ENCODE data around the gene RAI1.

DNA sequence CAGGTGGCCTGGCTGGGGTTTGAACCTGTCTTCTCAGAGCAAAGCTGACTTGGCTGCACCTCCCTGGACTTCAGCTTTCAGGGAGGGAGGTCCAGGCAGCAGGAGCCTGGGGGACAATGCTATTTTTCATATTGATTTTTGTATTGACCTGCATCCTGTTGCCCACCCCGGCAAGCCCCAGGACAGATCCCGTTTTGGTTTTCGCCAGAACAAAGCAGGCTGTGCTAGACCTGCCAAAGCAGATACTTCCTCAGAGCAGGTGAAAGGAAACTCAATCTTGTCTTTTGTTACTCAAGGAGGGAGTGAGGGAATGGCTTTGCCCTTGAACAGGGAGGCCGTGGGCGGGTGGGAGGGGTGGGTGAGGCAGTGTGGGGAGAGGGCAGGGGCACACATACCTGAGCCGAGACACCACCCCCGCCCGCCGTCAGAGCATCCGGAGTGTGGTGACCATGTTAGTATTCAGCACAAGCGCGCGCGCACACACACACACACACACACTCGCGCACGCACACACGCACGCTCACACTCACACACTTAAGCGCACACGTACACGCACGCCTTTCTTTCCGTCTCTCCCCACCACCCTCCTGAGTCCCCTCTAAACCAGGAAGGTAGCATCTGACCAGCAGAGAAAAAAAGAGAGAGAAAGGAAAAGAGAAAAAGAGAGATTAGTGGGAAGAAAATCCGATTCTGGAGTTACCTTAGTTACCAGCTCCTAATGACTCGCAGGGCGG, 59.5 kb downstream of the RAI1 start:
- TF ChIP-seq CTCF (conservative IDR thresholded peaks at IDR 0.05) (no peak), ZFX (IDR thresholded peaks at IDR 0.05) (no peak)

Measured in C4-2B (cell line).